GM12865 (cell line): ENCODE measurements around the gene ATIC.

ENCODE experiments used
- DNase-seq: peaks from one replicate; pipeline ENCODE4 v3.0.0; 2010; ENCODE audit warnings: low read depth
- H3K4me3 ChIP-seq: 2 replicates; pipeline ENCODE4 v1.5.1; 2011; ENCODE audit warnings: mild to moderate bottlenecking, low read depth, low read length, control low read depth
- CTCF ChIP-seq: IDR thresholded peaks from 2 replicates; pipeline ENCODE4 v1.5.1; 2011; ENCODE audit warnings: low read length, control low read depth, low read depth, inconsistent platforms; ENCODE audit not compliant: insufficient read depth; ENCODE audit errors: missing control alignments

ATIC gene

GRCh38 chr2:215311625-215312396, at the start of gene ATIC:
Gene ATIC, plus strand, starts transcription at chr2:215312059. Its CDS starts 84 bp downstream, at chr2:215312143.
- peak within 1 kb of the TSS; percentile 80 for H3K4me3 ChIP-seq
- TF ChIP-seq CTCF: no peak
- DNase-seq: peak; percentile 98

- TF ChIP-seq CTCF: no peak
- no peak overlapping the region for H3K4me3 ChIP-seq
- no peak for DNase-seq
These were observed 49.6 kb upstream of the ATIC start for GRCh38 chr2:215262303-215262702.

GRCh38 chr2:215262741-215263362, 49.0 kb upstream of the ATIC start:
- no peak for TF ChIP-seq CTCF
- no peak overlapping the region for H3K4me3 ChIP-seq
- no peak for DNase-seq

- no peak for TF ChIP-seq CTCF
- DNase-seq: no peak
- H3K4me3 ChIP-seq: no peak overlapping the region
These were observed 47.5 kb upstream of the ATIC start for GRCh38 chr2:215264374-215264773.

GRCh38 chr2:215269397-215270117, 42.3 kb upstream of the ATIC start:
- TF ChIP-seq CTCF: peak; percentile 63
- no peak overlapping the region for H3K4me3 ChIP-seq
- DNase-seq: peak; percentile 84

GRCh38 chr2:215270118-215270451, 41.8 kb upstream of the ATIC start:
- TF ChIP-seq CTCF: no peak

GRCh38 chr2:215271446-215271845, 40.4 kb upstream of the ATIC start:
- DNase-seq: no peak
- H3K4me3 ChIP-seq: no peak overlapping the region
- TF ChIP-seq CTCF: no peak

More at GRCh38 chr2:215270118-215270451, 41.8 kb upstream of the ATIC start:
- H3K4me3 ChIP-seq: no peak overlapping the region
- no peak for DNase-seq
